IMR-90 (cell line): ENCODE measurements around the gene CRTC1. TPM values are rescaled to one million over a fixed set of nuclear protein-coding genes. Genes with fewer than 3 reads are reported as not detected.

Source experiments
- ATAC-seq: fragments of 200-7000 bp; cut with Tn5 transposase; 2 replicates; pipeline ENCODE4 v1.9.1; 2020; ENCODE audit warnings: low read depth, mild to moderate bottlenecking, moderate library complexity
- BruUV-seq: library from RNA; stranded (reverse); fragments of 400-500 nt; replicated peaks from 2 replicates; lab custom pipeline; 2021; lab: Mats Ljungman, UMichigan
- CTCF ChIA-PET: fragments of 300-600 bp; formaldehyde crosslinking; extraction: SDS; loops from one replicate; lab custom pipeline; 2021; ENCODE audit warnings: antibody characterized with exemption; lab: Yijun Ruan, JAX
- POLR2A ChIA-PET: fragments of 300-600 bp; sonication (Branson Sonifier 250); formaldehyde crosslinking; loops from one replicate; lab custom pipeline; 2022; ENCODE audit warnings: antibody characterized with exemption; ENCODE audit not compliant: unreplicated experiment; lab: Charles Lee
- DNase-seq: peaks from one replicate; pipeline ENCODE4 v3.0.0; 2013
- H2AFZ ChIP-seq: replicated peaks from 2 replicates; pipeline ENCODE3; 2013; ENCODE audit warnings: low read length, mild to moderate bottlenecking; ENCODE audit not compliant: poor library complexity
- H2AK5ac ChIP-seq: 2 replicates; pipeline ENCODE4 v1.6.1; 2013; ENCODE audit warnings: low read depth, low read length, inconsistent platforms
- H2AK9ac ChIP-seq: replicated peaks from 2 replicates; pipeline ENCODE3; 2013; ENCODE audit warnings: mild to moderate bottlenecking, low read depth, low read length, moderate library complexity; ENCODE audit not compliant: poor library complexity
- H2BK120ac ChIP-seq: 2 replicates; pipeline ENCODE4 v1.6.1; 2013; ENCODE audit warnings: low read depth, low read length, inconsistent platforms
- H2BK15ac ChIP-seq: 3 replicates; pipeline ENCODE4 v1.6.1; 2013; ENCODE audit warnings: low read depth, low read length, inconsistent platforms
- H2BK20ac ChIP-seq: 2 replicates; pipeline ENCODE4 v1.6.1; 2013; ENCODE audit warnings: low read depth, mild to moderate bottlenecking, inconsistent platforms, low read length, moderate library complexity
- H2BK5ac ChIP-seq: 2 replicates; pipeline ENCODE4 v1.6.1; 2013; ENCODE audit warnings: mild to moderate bottlenecking, low read depth, low read length, inconsistent platforms; ENCODE audit not compliant: poor library complexity, severe bottlenecking
- H3K14ac ChIP-seq: replicated peaks from 2 replicates; pipeline ENCODE4 v1.6.1; 2013; ENCODE audit warnings: low read depth, low read length, inconsistent platforms
- H3K18ac ChIP-seq: 2 replicates; pipeline ENCODE4 v1.6.1; 2013; ENCODE audit warnings: low read depth, low read length, control low read depth
- H3K23ac ChIP-seq: 2 replicates; pipeline ENCODE4 v1.6.1; 2013; ENCODE audit warnings: low read depth, low read length, inconsistent platforms
- H3K27ac ChIP-seq: 2 replicates; pipeline ENCODE4 v1.5.1; 2013; ENCODE audit warnings: mild to moderate bottlenecking, control low read depth, low read length; ENCODE audit not compliant: insufficient read depth
- H3K27me3 ChIP-seq: 2 replicates; pipeline ENCODE4 v1.6.1; 2013; ENCODE audit warnings: low read length; ENCODE audit not compliant: control insufficient read depth, insufficient read depth
- H3K36me3 ChIP-seq: 2 replicates; pipeline ENCODE4 v1.6.1; 2013; ENCODE audit warnings: low read length, mixed read lengths; ENCODE audit not compliant: control insufficient read depth, insufficient read depth
- H3K4ac ChIP-seq: 2 replicates; pipeline ENCODE4 v1.6.1; 2013; ENCODE audit warnings: low read depth, low read length, inconsistent platforms
- H3K4me1 ChIP-seq: 2 replicates; pipeline ENCODE4 v1.6.1; 2013; ENCODE audit warnings: low read length, mixed read lengths; ENCODE audit not compliant: control insufficient read depth, insufficient read depth
- H3K4me2 ChIP-seq: 2 replicates; pipeline ENCODE4 v1.6.1; 2013; ENCODE audit warnings: low read depth, mild to moderate bottlenecking, control low read depth, low read length, moderate library complexity
- H3K4me3 ChIP-seq: 2 replicates; pipeline ENCODE4 v1.5.1; 2013; ENCODE audit warnings: low read depth, mild to moderate bottlenecking, control low read depth, low read length, moderate library complexity; ENCODE audit not compliant: insufficient read depth
- H3K56ac ChIP-seq: 2 replicates; pipeline ENCODE4 v1.6.1; 2013; ENCODE audit warnings: low read length, inconsistent platforms; ENCODE audit not compliant: insufficient read depth; ENCODE audit errors: extremely low read depth
- H3K79me1 ChIP-seq, 2 experiments: 2 replicates each; pipeline ENCODE4 v1.6.1; 2013; ENCODE audit warnings: low read length in 2 of 2, inconsistent platforms in 1 of 2, low read depth in 1 of 2
- H3K9ac ChIP-seq: 2 replicates; pipeline ENCODE4 v1.6.1; 2013; ENCODE audit warnings: low read depth, low read length, control low read depth
- H3K9me1 ChIP-seq: 2 replicates; pipeline ENCODE4 v1.6.1; 2013; ENCODE audit warnings: low read length, inconsistent platforms; ENCODE audit not compliant: insufficient read depth
- H3K9me3 ChIP-seq: 2 replicates; pipeline ENCODE4 v1.6.1; 2013; ENCODE audit warnings: low read length; ENCODE audit not compliant: control insufficient read depth, insufficient read depth
- H4K20me1 ChIP-seq: 2 replicates; pipeline ENCODE4 v1.6.1; 2013; ENCODE audit warnings: low read length, inconsistent platforms; ENCODE audit not compliant: insufficient read depth
- H4K5ac ChIP-seq: 2 replicates; pipeline ENCODE4 v1.6.1; 2013; ENCODE audit warnings: mild to moderate bottlenecking, low read depth, low read length, control low read depth
- H4K8ac ChIP-seq, 2 experiments: 2 replicates each; pipeline ENCODE4 v1.6.1; 2013; ENCODE audit warnings: low read depth in 2 of 2, low read length in 2 of 2, control low read depth in 1 of 2, inconsistent platforms in 1 of 2
- H4K91ac ChIP-seq: 2 replicates; pipeline ENCODE4 v1.6.1; 2013; ENCODE audit warnings: low read depth, low read length, inconsistent platforms; ENCODE audit not compliant: insufficient read depth
- BHLHE40 ChIP-seq: fragments of 150-350 bp; IDR thresholded peaks from 2 replicates; pipeline ENCODE4 v1.6.1; 2016; ENCODE audit warnings: mild to moderate bottlenecking, low read depth, low read length
- CEBPB ChIP-seq: IDR thresholded peaks from 2 replicates; pipeline ENCODE4 v1.6.1; 2012; ENCODE audit warnings: low read depth, low read length, improper control_type of control experiment
- CTCF ChIP-seq: conservative IDR thresholded peaks from 2 replicates; pipeline ENCODE4 v1.5.1; 2012; ENCODE audit warnings: mild to moderate bottlenecking, low read depth, low read length, improper control_type of control experiment
- ELK1 ChIP-seq: fragments of 150-350 bp; IDR thresholded peaks from 2 replicates; pipeline ENCODE4 v1.6.1; 2016; ENCODE audit warnings: low read depth, mild to moderate bottlenecking, low read length, moderate library complexity, borderline replicate concordance
- FOS ChIP-seq: fragments of 150-350 bp; IDR thresholded peaks from 2 replicates; pipeline ENCODE4 v1.6.1; 2016; ENCODE audit warnings: low read depth, low read length
- MAFK ChIP-seq: IDR thresholded peaks from 2 replicates; pipeline ENCODE4 v1.6.1; 2012; ENCODE audit warnings: low read depth, low read length, improper control_type of control experiment
- MAZ ChIP-seq: IDR thresholded peaks from 2 replicates; pipeline ENCODE4 v1.6.1; 2012; ENCODE audit warnings: low read depth, mild to moderate bottlenecking, low read length, improper control_type of control experiment, moderate library complexity, borderline replicate concordance
- MXI1 ChIP-seq: IDR thresholded peaks from 2 replicates; pipeline ENCODE4 v1.6.1; 2012; ENCODE audit warnings: low read depth, mild to moderate bottlenecking, low read length, moderate library complexity, borderline replicate concordance
- NFE2L2 ChIP-seq: fragments of 150-350 bp; IDR thresholded peaks from 2 replicates; pipeline ENCODE4 v1.6.1; 2016; ENCODE audit warnings: low read depth, mild to moderate bottlenecking, low read length
- RAD21 ChIP-seq: IDR thresholded peaks from 2 replicates; pipeline ENCODE4 v1.6.1; 2012; ENCODE audit warnings: low read length, improper control_type of control experiment
- RCOR1 ChIP-seq: IDR thresholded peaks from 2 replicates; pipeline ENCODE4 v1.6.1; 2012; ENCODE audit warnings: mild to moderate bottlenecking, low read length, improper control_type of control experiment; ENCODE audit not compliant: insufficient replicate concordance
- RFX5 ChIP-seq: IDR thresholded peaks from 2 replicates; pipeline ENCODE4 v1.8.0; 2012; ENCODE audit warnings: low read depth, mild to moderate bottlenecking, low read length, moderate library complexity
- SMC3 ChIP-seq: fragments of 150-350 bp; IDR thresholded peaks from 2 replicates; pipeline ENCODE4 v1.6.1; 2016; ENCODE audit warnings: low read depth, mild to moderate bottlenecking, antibody characterized with exemption, low read length, moderate library complexity
- USF2 ChIP-seq: fragments of 150-350 bp; IDR thresholded peaks from 2 replicates; pipeline ENCODE4 v1.6.1; 2017; ENCODE audit warnings: mild to moderate bottlenecking, antibody characterized with exemption, low read length, low read depth
- WGBS, 2 experiments: methylation state at CpG; one replicate each; pipeline versions ENCODE4 v1.1.5 to v1.1.7; 2013; ENCODE audit warnings: missing lambda C conversion rate in 2 of 2; ENCODE audit not compliant: insufficient read length in 1 of 2; ENCODE audit errors: extremely low coverage in 2 of 2; 5-methylcytosine and 5-hydroxymethylcytosine counted together
- dilution Hi-C: fragments of 300-500 bp; cut with HindIII; formaldehyde crosslinking; loops from one replicate; pipeline ENCODE4 v1.14.3; 2018; ENCODE audit warnings: low sequenced_read_pairs; ENCODE audit not compliant: unreplicated experiment
- in situ Hi-C: fragments of 300-500 bp; cut with MboI; formaldehyde crosslinking; loops from 3 replicates; pipeline ENCODE4 v1.14.3; 2019; ENCODE audit warnings: low sequenced_read_pairs, inconsistent platforms, mixed read lengths
- intact Hi-C: fragments of 100-400 bp; cut with micrococcal nuclease; formaldehyde crosslinking; loops from 2 replicates; pipeline ENCODE4 v1.10.0; 2022
- polyA plus RNA-seq, 3 experiments: library from polyadenylated mRNA; depleted of rRNA; stranded (reverse); fragments of >200 nt; gene quantifications; 2 replicates each; pipeline ENCODE4 v1.2.3, GENCODE V29; 2012; ENCODE audit warnings: low replicate concordance in 1 of 3
- total RNA-seq: library from RNA; depleted of rRNA; stranded (reverse); fragments of >200 nt; gene quantifications from 2 replicates; pipeline ENCODE4 v1.2.3, GENCODE V29; 2012

CRTC1 gene
- total and polyA plus RNA-seq, 2 of the 4 experiments (the other 2 are of a cell fraction) = 0.18 to 5.7 TPM

- TF ChIP-seq NFE2L2 = no peak
- no peak for TF ChIP-seq MAZ
- TF ChIP-seq RFX5 = no peak
- no peak for TF ChIP-seq BHLHE40
- no peak for TF ChIP-seq RCOR1
- no peak for TF ChIP-seq SMC3
- TF ChIP-seq CTCF = no peak
- TF ChIP-seq RAD21 = no peak
- no peak for TF ChIP-seq FOS
- no peak for TF ChIP-seq ELK1
- no peak for TF ChIP-seq USF2
- no peak for TF ChIP-seq CEBPB
- no peak for TF ChIP-seq MXI1
- TF ChIP-seq MAFK = no peak
- Histone ChIP-seq H3K4me1 (peaks cover 2% of the 10 kb centered on the region; the same call in 1 of the 2 replicates), H3K9ac (no peak overlapping the region), H4K20me1 (peaks cover 11% of the 10 kb centered on the region; the same call in 1 of the 2 replicates), H3K4ac (no peak overlapping the region), H3K18ac (no peak overlapping the region), H2BK20ac (no peak overlapping the region), H4K5ac (no peak overlapping the region), H4K91ac (no peak overlapping the region), H2AK5ac (no peak overlapping the region), H2AK9ac (no peak overlapping the region), H3K4me3 (peak overlapping the region; percentile 19; the same call in 1 of the 2 replicates), H2BK120ac (no peak overlapping the region), H3K36me3 (no peaks in the 10 kb centered on the region), H3K27me3 (peaks cover 74% of the 10 kb centered on the region), H3K56ac (no peak overlapping the region), H4K8ac (no peak overlapping the region), H3K4me2 (peak overlapping the region; percentile 67), H3K9me1 (no peaks in the 10 kb centered on the region), H2BK15ac (no peak overlapping the region), H3K79me1 (no peaks in the 10 kb centered on the region), H2BK5ac (no peak overlapping the region), H3K27ac (no peak overlapping the region), H3K9me3 (peaks cover 4% of the 10 kb centered on the region), H3K23ac (no peak overlapping the region), H2AFZ (peak overlapping the region; percentile 68), H3K14ac (no peak overlapping the region)
- intact Hi-C loops (no loop called here), dilution Hi-C loops (no loop called here), in situ Hi-C loops (no loop called here)
- ATAC-seq (peak; percentile 45), DNase-seq (no peak)
- ChIA-PET POLR2A (no interaction called here), CTCF (no interaction called here)
- BruUV-seq = no TSS peak
- 0% methylated on average over 26 of the region's 65 CpGs; no CpG with 5 or more reads in 1 of the 2 experiments for WGBS, 2 experiments
Observed at GRCh38 chr19:18789883-18790565, 106.5 kb downstream of the CRTC1 start.
